ENCODE data around the gene MLLT1. TPM values are rescaled to one million over a fixed set of nuclear protein-coding genes. Genes with fewer than 3 reads are reported as not detected.

The MLLT1 gene
- total RNA-seq, 1 experiment from 2014 or later: 60.0 TPM

GRCh38 chr19:6210091-6210490 is 69.7 kb downstream of the MLLT1 start:
- DNase-seq: no peak
- intact Hi-C loops (cut with micrococcal nuclease; ENCODE audit: unreplicated experiment): no loop called here
- Mint-ChIP-seq H3K4me1 (ENCODE audit: low read depth, unreplicated experiment) (no peaks in the 10 kb centered on the region), H3K4me3 (ENCODE audit: unreplicated experiment) (no peak overlapping the region), H3K9me3 (ENCODE audit: unreplicated experiment) (no peaks in the 10 kb centered on the region), H3K27ac (ENCODE audit: unreplicated experiment) (no peak overlapping the region), H3K36me3 (ENCODE audit: insufficient read depth, unreplicated experiment) (peaks cover 42% of the 10 kb centered on the region), H3K27me3 (ENCODE audit: insufficient read depth, unreplicated experiment) (no peaks in the 10 kb centered on the region)
- ChIA-PET POLR2A (no interaction called here), CTCF (no interaction called here)
- no peak overlapping the region for H3K4me3 ChIP-seq (ENCODE audit: low read depth, low read length)
- H3K4me1 ChIP-seq: no peaks in the 10 kb centered on the region
- no TSS peak for BruUV-seq (replicated peaks)
- H3K36me3 ChIP-seq (ENCODE audit: control insufficient read depth, insufficient read depth, low read length): no peaks in the 10 kb centered on the region
- H3K9me3 ChIP-seq: no peaks in the 10 kb centered on the region
- TF ChIP-seq CTCF (IDR thresholded peaks at IDR 0.05; ENCODE audit: insufficient read depth in 1 of 2, low read depth in 1 of 2, low read length in 1 of 2, severe bottlenecking in 1 of 2, unreplicated experiment in 1 of 2): no peak
- H3K27me3 ChIP-seq (replicated peaks; ENCODE audit: control insufficient read depth, insufficient read depth, low read length): no peaks in the 10 kb centered on the region

GRCh38 chr19:6209680-6210079 is 70.1 kb downstream of the MLLT1 start:
- Mint-ChIP-seq H3K27ac (ENCODE audit: unreplicated experiment) (no peak overlapping the region), H3K4me3 (ENCODE audit: unreplicated experiment) (peak overlapping the region; percentile 48), H3K4me1 (ENCODE audit: low read depth, unreplicated experiment) (no peaks in the 10 kb centered on the region), H3K9me3 (ENCODE audit: unreplicated experiment) (no peaks in the 10 kb centered on the region), H3K27me3 (ENCODE audit: insufficient read depth, unreplicated experiment) (no peaks in the 10 kb centered on the region), H3K36me3 (ENCODE audit: insufficient read depth, unreplicated experiment) (peaks cover 42% of the 10 kb centered on the region)
- Histone ChIP-seq H3K36me3 (ENCODE audit: control insufficient read depth, insufficient read depth, low read length) (no peaks in the 10 kb centered on the region), H3K9me3 (no peaks in the 10 kb centered on the region), H3K27me3 (replicated peaks; ENCODE audit: control insufficient read depth, insufficient read depth, low read length) (no peaks in the 10 kb centered on the region), H3K4me3 (ENCODE audit: low read depth, low read length) (no peak overlapping the region), H3K4me1 (no peaks in the 10 kb centered on the region)
- no TSS peak for BruUV-seq (replicated peaks)
- TF ChIP-seq CTCF (IDR thresholded peaks at IDR 0.05; ENCODE audit: insufficient read depth in 1 of 2, low read depth in 1 of 2, low read length in 1 of 2, severe bottlenecking in 1 of 2, unreplicated experiment in 1 of 2): no peak
- ChIA-PET CTCF (no interaction called here), POLR2A (no interaction called here)
- intact Hi-C loops (cut with micrococcal nuclease; ENCODE audit: unreplicated experiment): no loop called here
- DNase-seq: no peak

GRCh38 chr19:6209233-6209632 is 70.5 kb downstream of the MLLT1 start:
- BruUV-seq (replicated peaks): no TSS peak
- POLR2A ChIA-PET: no interaction called here
- DNase-seq: no peak

More at GRCh38 chr19:6209233-6209632, 70.5 kb downstream of the MLLT1 start:
- Mint-ChIP-seq H3K9me3 (ENCODE audit: unreplicated experiment) (no peaks in the 10 kb centered on the region), H3K36me3 (ENCODE audit: insufficient read depth, unreplicated experiment) (peaks cover 42% of the 10 kb centered on the region), H3K4me1 (ENCODE audit: low read depth, unreplicated experiment) (no peaks in the 10 kb centered on the region), H3K27ac (ENCODE audit: unreplicated experiment) (no peak overlapping the region), H3K4me3 (ENCODE audit: unreplicated experiment) (peak overlapping the region; percentile 48), H3K27me3 (ENCODE audit: insufficient read depth, unreplicated experiment) (no peaks in the 10 kb centered on the region)
- H3K27me3 ChIP-seq (replicated peaks; ENCODE audit: control insufficient read depth, insufficient read depth, low read length): no peaks in the 10 kb centered on the region
- H3K36me3 ChIP-seq (ENCODE audit: control insufficient read depth, insufficient read depth, low read length): no peaks in the 10 kb centered on the region
- intact Hi-C loops (cut with micrococcal nuclease; ENCODE audit: unreplicated experiment): no loop called here
- TF ChIP-seq CTCF (IDR thresholded peaks at IDR 0.05; ENCODE audit: insufficient read depth in 1 of 2, low read depth in 1 of 2, low read length in 1 of 2, severe bottlenecking in 1 of 2, unreplicated experiment in 1 of 2): no peak
- no peaks in the 10 kb centered on the region for H3K9me3 ChIP-seq
- CTCF ChIA-PET: no interaction called here
- no peak overlapping the region for H3K4me3 ChIP-seq (ENCODE audit: low read depth, low read length)
- no peaks in the 10 kb centered on the region for H3K4me1 ChIP-seq

All from Caco-2 (cell line).